IMR-90 (cell line): ENCODE results near the gene MCAM. TPM values are rescaled to one million over a fixed set of nuclear protein-coding genes. Genes with fewer than 3 reads are reported as not detected.
A peak's percentile ranks its signal among the peaks of the same experiment; 100 is the strongest.

Experiments used
- ATAC-seq: fragments of 200-7000 bp; cut with Tn5 transposase; 2 replicates; pipeline ENCODE4 v1.9.1; 2020; ENCODE audit warnings: low read depth, mild to moderate bottlenecking, moderate library complexity
- BruUV-seq: library from RNA; stranded (reverse); fragments of 400-500 nt; replicated peaks from 2 replicates; lab custom pipeline; 2021; lab: Mats Ljungman, UMichigan
- CTCF ChIA-PET: fragments of 300-600 bp; formaldehyde crosslinking; extraction: SDS; loops from one replicate; lab custom pipeline; 2021; ENCODE audit warnings: antibody characterized with exemption; lab: Yijun Ruan, JAX
- POLR2A ChIA-PET: fragments of 300-600 bp; sonication (Branson Sonifier 250); formaldehyde crosslinking; loops from one replicate; lab custom pipeline; 2022; ENCODE audit warnings: antibody characterized with exemption; ENCODE audit not compliant: unreplicated experiment; lab: Charles Lee
- DNase-seq: peaks from one replicate; pipeline ENCODE4 v3.0.0; 2013
- H2AFZ ChIP-seq: replicated peaks from 2 replicates; pipeline ENCODE3; 2013; ENCODE audit warnings: low read length, mild to moderate bottlenecking; ENCODE audit not compliant: poor library complexity
- H2AK5ac ChIP-seq: 2 replicates; pipeline ENCODE4 v1.6.1; 2013; ENCODE audit warnings: low read depth, low read length, inconsistent platforms
- H2AK9ac ChIP-seq: replicated peaks from 2 replicates; pipeline ENCODE3; 2013; ENCODE audit warnings: mild to moderate bottlenecking, low read depth, low read length, moderate library complexity; ENCODE audit not compliant: poor library complexity
- H2BK120ac ChIP-seq: 2 replicates; pipeline ENCODE4 v1.6.1; 2013; ENCODE audit warnings: low read depth, low read length, inconsistent platforms
- H2BK15ac ChIP-seq: 3 replicates; pipeline ENCODE4 v1.6.1; 2013; ENCODE audit warnings: low read depth, low read length, inconsistent platforms
- H2BK20ac ChIP-seq: 2 replicates; pipeline ENCODE4 v1.6.1; 2013; ENCODE audit warnings: low read depth, mild to moderate bottlenecking, inconsistent platforms, low read length, moderate library complexity
- H2BK5ac ChIP-seq: 2 replicates; pipeline ENCODE4 v1.6.1; 2013; ENCODE audit warnings: mild to moderate bottlenecking, low read depth, low read length, inconsistent platforms; ENCODE audit not compliant: poor library complexity, severe bottlenecking
- H3K14ac ChIP-seq: replicated peaks from 2 replicates; pipeline ENCODE4 v1.6.1; 2013; ENCODE audit warnings: low read depth, low read length, inconsistent platforms
- H3K18ac ChIP-seq: 2 replicates; pipeline ENCODE4 v1.6.1; 2013; ENCODE audit warnings: low read depth, low read length, control low read depth
- H3K23ac ChIP-seq: 2 replicates; pipeline ENCODE4 v1.6.1; 2013; ENCODE audit warnings: low read depth, low read length, inconsistent platforms
- H3K27ac ChIP-seq: 2 replicates; pipeline ENCODE4 v1.5.1; 2013; ENCODE audit warnings: mild to moderate bottlenecking, control low read depth, low read length; ENCODE audit not compliant: insufficient read depth
- H3K27me3 ChIP-seq: 2 replicates; pipeline ENCODE4 v1.6.1; 2013; ENCODE audit warnings: low read length; ENCODE audit not compliant: control insufficient read depth, insufficient read depth
- H3K36me3 ChIP-seq: 2 replicates; pipeline ENCODE4 v1.6.1; 2013; ENCODE audit warnings: low read length, mixed read lengths; ENCODE audit not compliant: control insufficient read depth, insufficient read depth
- H3K4ac ChIP-seq: 2 replicates; pipeline ENCODE4 v1.6.1; 2013; ENCODE audit warnings: low read depth, low read length, inconsistent platforms
- H3K4me1 ChIP-seq: 2 replicates; pipeline ENCODE4 v1.6.1; 2013; ENCODE audit warnings: low read length, mixed read lengths; ENCODE audit not compliant: control insufficient read depth, insufficient read depth
- H3K4me2 ChIP-seq: 2 replicates; pipeline ENCODE4 v1.6.1; 2013; ENCODE audit warnings: low read depth, mild to moderate bottlenecking, control low read depth, low read length, moderate library complexity
- H3K4me3 ChIP-seq: 2 replicates; pipeline ENCODE4 v1.5.1; 2013; ENCODE audit warnings: low read depth, mild to moderate bottlenecking, control low read depth, low read length, moderate library complexity; ENCODE audit not compliant: insufficient read depth
- H3K56ac ChIP-seq: 2 replicates; pipeline ENCODE4 v1.6.1; 2013; ENCODE audit warnings: low read length, inconsistent platforms; ENCODE audit not compliant: insufficient read depth; ENCODE audit errors: extremely low read depth
- H3K79me1 ChIP-seq, 2 experiments: 2 replicates each; pipeline ENCODE4 v1.6.1; 2013; ENCODE audit warnings: low read length in 2 of 2, inconsistent platforms in 1 of 2, low read depth in 1 of 2
- H3K9ac ChIP-seq: 2 replicates; pipeline ENCODE4 v1.6.1; 2013; ENCODE audit warnings: low read depth, low read length, control low read depth
- H3K9me1 ChIP-seq: 2 replicates; pipeline ENCODE4 v1.6.1; 2013; ENCODE audit warnings: low read length, inconsistent platforms; ENCODE audit not compliant: insufficient read depth
- H3K9me3 ChIP-seq: 2 replicates; pipeline ENCODE4 v1.6.1; 2013; ENCODE audit warnings: low read length; ENCODE audit not compliant: control insufficient read depth, insufficient read depth
- H4K20me1 ChIP-seq: 2 replicates; pipeline ENCODE4 v1.6.1; 2013; ENCODE audit warnings: low read length, inconsistent platforms; ENCODE audit not compliant: insufficient read depth
- H4K5ac ChIP-seq: 2 replicates; pipeline ENCODE4 v1.6.1; 2013; ENCODE audit warnings: mild to moderate bottlenecking, low read depth, low read length, control low read depth
- H4K8ac ChIP-seq, 2 experiments: 2 replicates each; pipeline ENCODE4 v1.6.1; 2013; ENCODE audit warnings: low read depth in 2 of 2, low read length in 2 of 2, control low read depth in 1 of 2, inconsistent platforms in 1 of 2
- H4K91ac ChIP-seq: 2 replicates; pipeline ENCODE4 v1.6.1; 2013; ENCODE audit warnings: low read depth, low read length, inconsistent platforms; ENCODE audit not compliant: insufficient read depth
- CEBPB ChIP-seq: IDR thresholded peaks from 2 replicates; pipeline ENCODE4 v1.6.1; 2012; ENCODE audit warnings: low read depth, low read length, improper control_type of control experiment
- CHD1 ChIP-seq: IDR thresholded peaks from 2 replicates; pipeline ENCODE4 v1.6.1; 2012; ENCODE audit warnings: low read depth, low read length, improper control_type of control experiment
- FOS ChIP-seq: fragments of 150-350 bp; IDR thresholded peaks from 2 replicates; pipeline ENCODE4 v1.6.1; 2016; ENCODE audit warnings: low read depth, low read length
- MAZ ChIP-seq: IDR thresholded peaks from 2 replicates; pipeline ENCODE4 v1.6.1; 2012; ENCODE audit warnings: low read depth, mild to moderate bottlenecking, low read length, improper control_type of control experiment, moderate library complexity, borderline replicate concordance
- MXI1 ChIP-seq: IDR thresholded peaks from 2 replicates; pipeline ENCODE4 v1.6.1; 2012; ENCODE audit warnings: low read depth, mild to moderate bottlenecking, low read length, moderate library complexity, borderline replicate concordance
- NFE2L2 ChIP-seq: fragments of 150-350 bp; IDR thresholded peaks from 2 replicates; pipeline ENCODE4 v1.6.1; 2016; ENCODE audit warnings: low read depth, mild to moderate bottlenecking, low read length
- POLR2A ChIP-seq: IDR thresholded peaks from 2 replicates; pipeline ENCODE4 v1.6.1; 2012; ENCODE audit warnings: mild to moderate bottlenecking, low read depth, low read length
- RAD21 ChIP-seq: IDR thresholded peaks from 2 replicates; pipeline ENCODE4 v1.6.1; 2012; ENCODE audit warnings: low read length, improper control_type of control experiment
- RFX5 ChIP-seq: IDR thresholded peaks from 2 replicates; pipeline ENCODE4 v1.8.0; 2012; ENCODE audit warnings: low read depth, mild to moderate bottlenecking, low read length, moderate library complexity
- SMC3 ChIP-seq: fragments of 150-350 bp; IDR thresholded peaks from 2 replicates; pipeline ENCODE4 v1.6.1; 2016; ENCODE audit warnings: low read depth, mild to moderate bottlenecking, antibody characterized with exemption, low read length, moderate library complexity
- WGBS, 2 experiments: methylation state at CpG; one replicate each; pipeline versions ENCODE4 v1.1.5 to v1.1.7; 2013; ENCODE audit warnings: missing lambda C conversion rate in 2 of 2; ENCODE audit not compliant: insufficient read length in 1 of 2; ENCODE audit errors: extremely low coverage in 2 of 2; 5-methylcytosine and 5-hydroxymethylcytosine counted together
- dilution Hi-C: fragments of 300-500 bp; cut with HindIII; formaldehyde crosslinking; loops from one replicate; pipeline ENCODE4 v1.14.3; 2018; ENCODE audit warnings: low sequenced_read_pairs; ENCODE audit not compliant: unreplicated experiment
- in situ Hi-C: fragments of 300-500 bp; cut with MboI; formaldehyde crosslinking; loops from 3 replicates; pipeline ENCODE4 v1.14.3; 2019; ENCODE audit warnings: low sequenced_read_pairs, inconsistent platforms, mixed read lengths
- intact Hi-C: fragments of 100-400 bp; cut with micrococcal nuclease; formaldehyde crosslinking; loops from 2 replicates; pipeline ENCODE4 v1.10.0; 2022
- polyA plus RNA-seq, 3 experiments: library from polyadenylated mRNA; depleted of rRNA; stranded (reverse); fragments of >200 nt; gene quantifications; 2 replicates each; pipeline ENCODE4 v1.2.3, GENCODE V29; 2012; ENCODE audit warnings: low replicate concordance in 1 of 3
- total RNA-seq: library from RNA; depleted of rRNA; stranded (reverse); fragments of >200 nt; gene quantifications from 2 replicates; pipeline ENCODE4 v1.2.3, GENCODE V29; 2012
- TF ChIP-seq, protein P1 (sequence below): conservative IDR thresholded peaks from 2 replicates; pipeline ENCODE4 v1.5.1; 2012; ENCODE audit warnings: mild to moderate bottlenecking, low read depth, low read length, improper control_type of control experiment
- TF ChIP-seq, protein P2 (sequence below): fragments of 150-350 bp; IDR thresholded peaks from 2 replicates; pipeline ENCODE4 v1.6.1; 2016; ENCODE audit warnings: low read depth, mild to moderate bottlenecking, low read length, moderate library complexity, borderline replicate concordance

MCAM gene
- total and polyA plus RNA-seq, 2 of the 4 experiments (the other 2 are of a cell fraction), result 95.1 to 131 TPM

DNA sequence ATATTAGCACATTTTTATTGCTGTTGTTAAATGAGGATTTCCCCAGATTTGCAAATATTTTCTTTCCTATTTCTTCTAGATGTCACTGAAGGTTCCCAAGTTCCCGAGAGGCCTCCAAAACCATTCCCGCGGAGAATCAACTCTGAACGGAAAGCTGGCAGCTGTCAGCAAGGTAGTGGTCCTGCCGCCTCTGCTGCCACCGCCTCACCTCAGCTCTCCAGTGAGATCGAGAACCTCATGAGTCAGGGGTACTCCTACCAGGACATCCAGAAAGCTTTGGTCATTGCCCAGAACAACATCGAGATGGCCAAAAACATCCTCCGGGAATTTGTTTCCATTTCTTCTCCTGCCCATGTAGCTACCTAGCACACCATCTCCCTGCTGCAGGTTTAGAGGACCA lies 17.5 kb downstream of the MCAM start:
- dilution Hi-C loops (no loop called here), in situ Hi-C loops (no loop called here), intact Hi-C loops (no loop called here)
- Histone ChIP-seq H4K20me1 (no peaks in the 10 kb centered on the region), H3K9ac (no peak overlapping the region), H4K5ac (no peak overlapping the region), H3K23ac (no peak overlapping the region), H3K4me1 (no peaks in the 10 kb centered on the region), H2AFZ (no peak overlapping the region), H3K27ac (no peak overlapping the region), H3K79me1 (peaks cover 10 to 50% of the 10 kb centered on the region in 2 experiments), H3K9me3 (no peaks in the 10 kb centered on the region), H3K14ac (no peak overlapping the region), H2AK5ac (no peak overlapping the region), H2BK15ac (no peak overlapping the region), H4K91ac (no peak overlapping the region), H2BK20ac (no peak overlapping the region), H3K4me2 (no peak overlapping the region), H3K18ac (no peak overlapping the region), H3K4me3 (no peak overlapping the region), H3K56ac (no peak overlapping the region), H2AK9ac (peak overlapping the region; percentile 29), H3K36me3 (peaks cover 32% of the 10 kb centered on the region), H3K4ac (no peak overlapping the region), H4K8ac (no peak overlapping the region), H3K27me3 (no peaks in the 10 kb centered on the region), H2BK120ac (no peak overlapping the region), H2BK5ac (no peak overlapping the region), H3K9me1 (peaks cover 5% of the 10 kb centered on the region; the same call in 1 of the 2 replicates)
- ATAC-seq (no peak), DNase-seq (no peak)
- CTCF ChIA-PET, result interaction anchor here (1.1 kb wide), 1 partner anchor 15 kb away, joined by 3 read pairs; no protein-coding TSS in a partner anchor
- no peak for TF ChIP-seq CEBPB
- no peak for TF ChIP-seq MAZ
- no peak for TF ChIP-seq MXI1
- TF ChIP-seq NFE2L2, result no peak
- TF ChIP-seq, protein P1, sequence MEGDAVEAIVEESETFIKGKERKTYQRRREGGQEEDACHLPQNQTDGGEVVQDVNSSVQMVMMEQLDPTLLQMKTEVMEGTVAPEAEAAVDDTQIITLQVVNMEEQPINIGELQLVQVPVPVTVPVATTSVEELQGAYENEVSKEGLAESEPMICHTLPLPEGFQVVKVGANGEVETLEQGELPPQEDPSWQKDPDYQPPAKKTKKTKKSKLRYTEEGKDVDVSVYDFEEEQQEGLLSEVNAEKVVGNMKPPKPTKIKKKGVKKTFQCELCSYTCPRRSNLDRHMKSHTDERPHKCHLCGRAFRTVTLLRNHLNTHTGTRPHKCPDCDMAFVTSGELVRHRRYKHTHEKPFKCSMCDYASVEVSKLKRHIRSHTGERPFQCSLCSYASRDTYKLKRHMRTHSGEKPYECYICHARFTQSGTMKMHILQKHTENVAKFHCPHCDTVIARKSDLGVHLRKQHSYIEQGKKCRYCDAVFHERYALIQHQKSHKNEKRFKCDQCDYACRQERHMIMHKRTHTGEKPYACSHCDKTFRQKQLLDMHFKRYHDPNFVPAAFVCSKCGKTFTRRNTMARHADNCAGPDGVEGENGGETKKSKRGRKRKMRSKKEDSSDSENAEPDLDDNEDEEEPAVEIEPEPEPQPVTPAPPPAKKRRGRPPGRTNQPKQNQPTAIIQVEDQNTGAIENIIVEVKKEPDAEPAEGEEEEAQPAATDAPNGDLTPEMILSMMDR, result no peak
- TF ChIP-seq RAD21, result no peak
- TF ChIP-seq, protein P2, sequence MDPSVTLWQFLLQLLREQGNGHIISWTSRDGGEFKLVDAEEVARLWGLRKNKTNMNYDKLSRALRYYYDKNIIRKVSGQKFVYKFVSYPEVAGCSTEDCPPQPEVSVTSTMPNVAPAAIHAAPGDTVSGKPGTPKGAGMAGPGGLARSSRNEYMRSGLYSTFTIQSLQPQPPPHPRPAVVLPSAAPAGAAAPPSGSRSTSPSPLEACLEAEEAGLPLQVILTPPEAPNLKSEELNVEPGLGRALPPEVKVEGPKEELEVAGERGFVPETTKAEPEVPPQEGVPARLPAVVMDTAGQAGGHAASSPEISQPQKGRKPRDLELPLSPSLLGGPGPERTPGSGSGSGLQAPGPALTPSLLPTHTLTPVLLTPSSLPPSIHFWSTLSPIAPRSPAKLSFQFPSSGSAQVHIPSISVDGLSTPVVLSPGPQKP, result no peak
- TF ChIP-seq POLR2A, result no peak
- TF ChIP-seq RFX5, result no peak
- no peak for TF ChIP-seq FOS
- no peak for TF ChIP-seq SMC3
- TF ChIP-seq CHD1, result no peak
- POLR2A ChIA-PET, result no interaction called here
- 100% methylated on average over 4 of the region's 9 CpGs; no CpG with 5 or more reads in 1 of the 2 experiments for WGBS, 2 experiments
- no TSS peak for BruUV-seq
